Body of pancreas (tissue), 4 donors: ENCODE measurements around the gene IGF2BP3.

Source experiments
- CTCF ChIP-seq, 7 experiments: fragments of 450-650 bp in 4 of 7; fragments of 200-600 bp in 3 of 7; sonication (generic) in 3 of 7; IDR thresholded peaks; one replicate each; pipeline ENCODE4 v1.5.1; 2016 to 2019; ENCODE audit warnings: antibody characterized with exemption in 7 of 7
- POLR2A ChIP-seq, 3 donors: fragments of 450-650 bp; IDR thresholded peaks; one replicate each; pipeline ENCODE4 v1.6.1; 2016; ENCODE audit warnings: antibody characterized with exemption in 3 of 3, mild to moderate bottlenecking in 2 of 3

DNA sequence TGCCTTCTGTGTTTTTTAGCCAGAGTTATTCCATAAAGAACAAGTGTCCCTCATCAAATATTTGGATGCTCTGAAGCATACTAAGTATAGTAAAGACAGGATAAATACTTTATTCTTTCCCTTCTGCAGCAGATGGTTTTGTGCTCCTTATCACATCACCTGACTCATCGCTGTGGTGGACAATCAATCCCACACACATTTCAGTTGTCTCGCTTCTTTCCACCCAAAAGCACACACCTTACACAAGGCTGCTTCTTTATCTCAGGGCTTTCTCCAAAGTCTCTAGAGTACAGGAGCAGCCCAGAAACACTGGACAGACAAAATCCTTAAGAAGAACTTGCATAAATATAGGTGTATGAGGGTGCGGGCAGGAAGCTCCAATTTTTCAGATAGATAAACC is 43.4 kb downstream of the IGF2BP3 start:
- TF ChIP-seq CTCF (IDR thresholded peaks at IDR 0.05) (no peak), POLR2A (IDR thresholded peaks at IDR 0.05) (no peak)
